Stimulated activated CD8-positive, alpha-beta memory T cell treated with anti-CD3 and anti-CD28 coated beads, Interleukin-15, amount 100 ng/mL, for 4 hours (primary cell): ENCODE measurements around the gene TMEM19.

Source experiments
- DNase-seq, 2 donors: peaks; one replicate each; pipeline ENCODE4 v3.0.0-alpha.2; 2020; ENCODE audit warnings: low read depth in 2 of 2

TMEM19 gene

GRCh38 chr12:71718611-71719010, 32.7 kb downstream of the TMEM19 start:
- no peak for DNase-seq

GRCh38 chr12:71719647-71720370, 33.9 kb downstream of the TMEM19 start:
- DNase-seq, result no peak

GRCh38 chr12:71721783-71722505, 36.1 kb downstream of the TMEM19 start:
- no peak for DNase-seq

GRCh38 chr12:71725011-71725410, 39.1 kb downstream of the TMEM19 start:
- DNase-seq, result no peak

GRCh38 chr12:71726548-71726947, 40.7 kb downstream of the TMEM19 start:
- DNase-seq, result no peak

GRCh38 chr12:71727958-71728357, 42.1 kb downstream of the TMEM19 start:
- DNase-seq, result no peak

GRCh38 chr12:71730936-71731335, 45.1 kb downstream of the TMEM19 start:
- no peak for DNase-seq

- no peak for DNase-seq
Observed at GRCh38 chr12:71731439-71732356, 45.8 kb downstream of the TMEM19 start.

- DNase-seq, result no peak
Observed at GRCh38 chr12:71732357-71732712, 46.5 kb downstream of the TMEM19 start.

- no peak for DNase-seq
Observed at GRCh38 chr12:71737197-71737596, 51.3 kb downstream of the TMEM19 start.

- no peak for DNase-seq
Observed at GRCh38 chr12:71742998-71743397, 57.1 kb downstream of the TMEM19 start.

- no peak for DNase-seq
Observed at GRCh38 chr12:71744522-71745300, 58.8 kb downstream of the TMEM19 start.

- DNase-seq, result peak in 1 of 2 donors; percentile 17
Observed at GRCh38 chr12:71746974-71747611, 61.2 kb downstream of the TMEM19 start.

GRCh38 chr12:71748081-71748850, 62.4 kb downstream of the TMEM19 start:
- no peak for DNase-seq

GRCh38 chr12:71749666-71750065, 63.8 kb downstream of the TMEM19 start:
- no peak for DNase-seq

- DNase-seq, result no peak
Observed at GRCh38 chr12:71752891-71753290, 67.0 kb downstream of the TMEM19 start.
